ENCODE measurements around the gene TK2.

TK2 gene

DNA sequence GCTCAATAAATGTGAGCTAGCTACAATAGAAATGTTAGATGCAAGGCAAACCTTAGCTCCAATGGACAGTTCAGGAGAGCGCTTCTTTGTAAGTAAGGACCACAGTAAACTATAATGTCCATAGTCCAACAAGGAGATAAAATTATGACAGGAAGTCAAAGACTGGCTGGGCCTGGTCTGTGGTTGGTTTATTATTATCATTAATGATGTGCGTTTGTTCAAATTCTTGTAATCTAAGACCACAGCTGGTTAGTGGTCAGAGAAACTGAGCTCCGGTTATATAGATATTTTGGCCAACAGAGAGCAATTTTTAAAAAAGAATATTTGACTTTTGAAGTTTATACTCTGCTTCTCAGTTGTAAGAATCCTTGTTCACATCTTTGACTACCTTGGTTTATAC is 24.6 kb upstream of the TK2 start:
- H3K9me3 ChIP-seq (ENCODE audit: insufficient read depth, low read length), result no peaks in the 10 kb centered on the region
- H3K9me2 ChIP-seq (replicated peaks; ENCODE audit: insufficient read depth, low read length), result no peaks in the 10 kb centered on the region
- H3F3A ChIP-seq (ENCODE audit: insufficient read depth), result peaks cover 2% of the 10 kb centered on the region; the same call in 1 of the 2 replicates
- H3K36me3 ChIP-seq (ENCODE audit: low read length), result no peaks in the 10 kb centered on the region
- no peaks in the 10 kb centered on the region for H4K20me1 ChIP-seq (ENCODE audit: low read depth, low read length)
- H3K27ac ChIP-seq (ENCODE audit: low read depth, low read length), result no peak overlapping the region
- H3K4me3 ChIP-seq (ENCODE audit: insufficient read depth, low read length, poor library complexity, severe bottlenecking), result no peak overlapping the region
- no peak overlapping the region for H3K4me2 ChIP-seq (ENCODE audit: low read depth, low read length, poor library complexity, severe bottlenecking)
- TF ChIP-seq, protein P1, sequence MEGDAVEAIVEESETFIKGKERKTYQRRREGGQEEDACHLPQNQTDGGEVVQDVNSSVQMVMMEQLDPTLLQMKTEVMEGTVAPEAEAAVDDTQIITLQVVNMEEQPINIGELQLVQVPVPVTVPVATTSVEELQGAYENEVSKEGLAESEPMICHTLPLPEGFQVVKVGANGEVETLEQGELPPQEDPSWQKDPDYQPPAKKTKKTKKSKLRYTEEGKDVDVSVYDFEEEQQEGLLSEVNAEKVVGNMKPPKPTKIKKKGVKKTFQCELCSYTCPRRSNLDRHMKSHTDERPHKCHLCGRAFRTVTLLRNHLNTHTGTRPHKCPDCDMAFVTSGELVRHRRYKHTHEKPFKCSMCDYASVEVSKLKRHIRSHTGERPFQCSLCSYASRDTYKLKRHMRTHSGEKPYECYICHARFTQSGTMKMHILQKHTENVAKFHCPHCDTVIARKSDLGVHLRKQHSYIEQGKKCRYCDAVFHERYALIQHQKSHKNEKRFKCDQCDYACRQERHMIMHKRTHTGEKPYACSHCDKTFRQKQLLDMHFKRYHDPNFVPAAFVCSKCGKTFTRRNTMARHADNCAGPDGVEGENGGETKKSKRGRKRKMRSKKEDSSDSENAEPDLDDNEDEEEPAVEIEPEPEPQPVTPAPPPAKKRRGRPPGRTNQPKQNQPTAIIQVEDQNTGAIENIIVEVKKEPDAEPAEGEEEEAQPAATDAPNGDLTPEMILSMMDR (IDR thresholded peaks at IDR 0.05; ENCODE audit: insufficient read depth, low read length, poor library complexity, severe bottlenecking), result no peak
- TF ChIP-seq EZH2phosphoT487 (conservative IDR thresholded peaks at IDR 0.05; ENCODE audit: low read length), result no peak
- no peaks in the 10 kb centered on the region for H3K79me2 ChIP-seq (ENCODE audit: insufficient read depth, low read length)
- H3K9ac ChIP-seq (ENCODE audit: low read length), result no peak overlapping the region
- H2AFZ ChIP-seq (ENCODE audit: low read depth, low read length, severe bottlenecking), result no peak overlapping the region
- H3K27me3 ChIP-seq (ENCODE audit: low read length), result no peaks in the 10 kb centered on the region

DNA sequence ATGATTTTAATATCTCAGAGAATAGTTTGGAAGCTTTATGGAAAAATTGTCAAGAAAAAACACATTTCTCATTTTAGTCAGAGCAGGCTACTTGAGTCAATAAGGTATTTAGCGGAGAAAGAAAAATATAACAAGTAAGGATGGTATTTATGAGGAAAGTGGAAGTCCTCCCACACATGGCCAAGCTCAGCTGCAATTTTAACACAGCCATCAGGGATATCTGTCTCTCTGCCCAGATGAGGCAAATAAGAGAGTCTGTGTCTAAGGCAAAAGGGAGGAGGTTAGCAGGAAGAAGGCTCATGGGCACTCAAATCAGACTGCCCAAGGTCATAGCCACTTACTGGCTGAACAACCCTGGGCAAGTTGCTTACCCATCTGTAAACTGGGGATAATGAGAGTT is 24.2 kb upstream of the TK2 start:
- H3K9me3 ChIP-seq (ENCODE audit: insufficient read depth, low read length), result no peaks in the 10 kb centered on the region
- H3K27ac ChIP-seq (ENCODE audit: low read depth, low read length), result no peak overlapping the region
- H2AFZ ChIP-seq (ENCODE audit: low read depth, low read length, severe bottlenecking), result no peak overlapping the region
- H3F3A ChIP-seq (ENCODE audit: insufficient read depth), result peaks cover 7% of the 10 kb centered on the region; the same call in 1 of the 2 replicates
- no peaks in the 10 kb centered on the region for H4K20me1 ChIP-seq (ENCODE audit: low read depth, low read length)
- peaks cover 1% of the 10 kb centered on the region; the same call in 1 of the 2 replicates for H3K36me3 ChIP-seq (ENCODE audit: low read length)
- no peaks in the 10 kb centered on the region for H3K79me2 ChIP-seq (ENCODE audit: insufficient read depth, low read length)
- no peaks in the 10 kb centered on the region for H3K27me3 ChIP-seq (ENCODE audit: low read length)
- no peak overlapping the region for H3K9ac ChIP-seq (ENCODE audit: low read length)
- no peak overlapping the region for H3K4me2 ChIP-seq (ENCODE audit: low read depth, low read length, poor library complexity, severe bottlenecking)
- TF ChIP-seq, protein P1 (IDR thresholded peaks at IDR 0.05; ENCODE audit: insufficient read depth, low read length, poor library complexity, severe bottlenecking), result no peak
- no peak for TF ChIP-seq EZH2phosphoT487 (conservative IDR thresholded peaks at IDR 0.05; ENCODE audit: low read length)
- H3K4me3 ChIP-seq (ENCODE audit: insufficient read depth, low read length, poor library complexity, severe bottlenecking), result no peak overlapping the region
- H3K9me2 ChIP-seq (replicated peaks; ENCODE audit: insufficient read depth, low read length), result no peaks in the 10 kb centered on the region

DNA sequence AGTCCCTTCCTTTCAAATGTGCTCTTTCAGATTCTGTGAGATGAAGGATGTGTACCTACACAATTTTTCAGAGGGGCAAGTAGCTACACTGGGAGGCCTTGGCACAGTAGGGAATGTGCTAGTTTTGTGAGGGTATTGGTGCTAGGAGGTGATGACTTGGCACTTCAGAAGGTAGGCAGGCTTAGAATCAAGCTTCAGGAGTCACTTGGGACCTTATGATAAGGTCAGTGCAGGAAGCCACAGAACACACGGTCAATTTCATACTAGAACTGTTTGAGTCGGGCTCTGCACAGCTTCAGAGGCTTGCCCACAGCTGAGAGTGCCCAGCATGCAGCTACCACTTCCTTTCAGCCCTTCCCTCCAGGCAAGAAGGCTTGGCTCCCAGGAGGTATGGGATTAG is 22.4 kb upstream of the TK2 start:
- H3K4me2 ChIP-seq (ENCODE audit: low read depth, low read length, poor library complexity, severe bottlenecking), result no peak overlapping the region
- H3K4me3 ChIP-seq (ENCODE audit: insufficient read depth, low read length, poor library complexity, severe bottlenecking), result no peak overlapping the region
- H4K20me1 ChIP-seq (ENCODE audit: low read depth, low read length), result no peaks in the 10 kb centered on the region
- H3K79me2 ChIP-seq (ENCODE audit: insufficient read depth, low read length), result no peaks in the 10 kb centered on the region
- H3K9me2 ChIP-seq (replicated peaks; ENCODE audit: insufficient read depth, low read length), result no peaks in the 10 kb centered on the region
- peaks cover 8% of the 10 kb centered on the region; the same call in 1 of the 2 replicates for H3K36me3 ChIP-seq (ENCODE audit: low read length)
- no peak overlapping the region for H3K27ac ChIP-seq (ENCODE audit: low read depth, low read length)
- H2AFZ ChIP-seq (ENCODE audit: low read depth, low read length, severe bottlenecking), result no peak overlapping the region
- no peaks in the 10 kb centered on the region for H3K9me3 ChIP-seq (ENCODE audit: insufficient read depth, low read length)
- TF ChIP-seq EZH2phosphoT487 (conservative IDR thresholded peaks at IDR 0.05; ENCODE audit: low read length), result no peak
- TF ChIP-seq, protein P1 (IDR thresholded peaks at IDR 0.05; ENCODE audit: insufficient read depth, low read length, poor library complexity, severe bottlenecking), result no peak
- no peak overlapping the region for H3K9ac ChIP-seq (ENCODE audit: low read length)
- H3F3A ChIP-seq (ENCODE audit: insufficient read depth), result peaks cover 10% of the 10 kb centered on the region; the same call in 1 of the 2 replicates
- H3K27me3 ChIP-seq (ENCODE audit: low read length), result no peaks in the 10 kb centered on the region
